NOMO-1 (cell line): ENCODE results near the gene CFI.

Experiments
- DNase-seq, 2 experiments: peaks; one replicate each; lab custom pipeline; 2025; ENCODE audit not compliant: unreplicated experiment in 2 of 2; lab: John Stamatoyannopoulos, UW

CFI gene

GRCh38 chr4:109801895-109802319 is at the start of gene CFI:
CFI (minus strand) TSS chr4:109801999; CDS start chr4:109801971, 28 bp downstream.
- no peak for DNase-seq

DNA sequence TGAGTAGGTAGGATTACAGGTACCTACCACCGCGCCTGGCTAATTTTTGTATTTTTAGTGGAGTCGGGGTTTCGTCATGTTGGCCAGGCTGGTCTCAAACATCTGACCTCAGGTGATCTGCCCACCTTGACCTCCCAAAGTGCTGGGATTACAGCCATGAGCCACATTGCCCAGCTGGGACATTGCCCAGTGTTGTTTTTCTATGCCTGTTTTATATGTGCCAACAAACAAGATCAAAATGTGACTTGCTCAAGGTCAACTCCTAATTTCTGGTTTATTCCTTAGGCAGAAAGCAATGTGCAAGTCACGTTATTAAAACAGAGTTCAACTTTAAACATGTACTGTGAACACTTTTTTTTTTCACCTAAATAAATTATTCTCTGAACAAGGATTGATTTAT is 48.8 kb upstream of the CFI start:
- DNase-seq = no peak

DNA sequence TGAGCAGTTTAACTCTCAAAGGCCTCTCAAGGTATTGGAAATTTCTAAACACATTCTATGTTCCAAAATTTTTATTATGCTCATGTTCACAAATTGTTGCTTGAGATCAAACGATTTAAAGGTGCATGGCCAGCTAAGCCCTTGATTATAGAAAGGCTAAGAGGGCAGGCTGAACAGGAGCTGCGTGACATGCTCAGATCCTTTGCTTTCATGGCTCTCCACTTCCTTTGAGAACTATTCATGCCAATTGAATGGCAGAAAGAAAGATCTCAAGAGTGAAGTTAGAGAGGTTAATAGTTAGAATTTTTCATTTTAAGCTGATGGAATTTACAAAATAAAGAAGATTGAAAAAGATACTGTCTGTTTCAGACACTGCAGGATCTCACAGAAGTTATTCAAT is 46.7 kb upstream of the CFI start:
- DNase-seq = no peak

DNA sequence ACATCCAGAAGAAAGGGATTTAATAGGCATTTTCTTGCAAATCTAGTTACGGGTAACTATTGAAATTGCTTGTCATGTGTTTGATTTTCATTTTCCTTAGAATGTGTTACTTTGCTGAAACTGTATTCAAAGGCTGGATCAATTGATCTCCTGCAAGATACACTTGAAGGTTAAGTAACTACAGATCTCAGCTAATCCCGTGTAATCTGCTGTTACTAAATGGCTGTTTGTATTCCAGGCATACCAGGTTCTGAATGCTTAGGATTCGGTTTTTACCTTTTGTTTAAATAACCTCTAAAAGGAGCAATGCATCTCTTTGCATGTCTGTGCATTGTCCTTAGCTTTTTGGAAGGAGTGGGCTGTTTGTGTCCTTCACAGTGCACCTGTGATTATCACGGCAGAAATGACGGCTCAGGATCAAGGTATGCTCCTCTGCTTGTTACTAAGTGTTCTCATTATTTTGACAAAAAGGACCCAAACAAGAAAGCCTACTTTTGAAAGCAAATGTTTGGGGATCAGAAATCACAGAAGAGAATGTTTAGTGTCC is 46.2 kb upstream of the CFI start, which contains the start of gene LRIT3:
TSS of gene LRIT3 (plus strand) at position 212 of the 547 bp plus-strand sequence. CDS start at position 307, 95 bp downstream.
- no peak for DNase-seq

GRCh38 chr4:109846395-109847098 is 44.7 kb upstream of the CFI start:
- no peak for DNase-seq

GRCh38 chr4:109836985-109837384 is 35.2 kb upstream of the CFI start:
- DNase-seq = no peak

GRCh38 chr4:109833756-109834155 is 32.0 kb upstream of the CFI start:
- no peak for DNase-seq

- DNase-seq = no peak
Observed at GRCh38 chr4:109827672-109828071, 25.9 kb upstream of the CFI start, which contains the start of gene RRH. RRH (plus strand) TSS chr4:109827972; CDS start chr4:109828028, 56 bp downstream.

DNA sequence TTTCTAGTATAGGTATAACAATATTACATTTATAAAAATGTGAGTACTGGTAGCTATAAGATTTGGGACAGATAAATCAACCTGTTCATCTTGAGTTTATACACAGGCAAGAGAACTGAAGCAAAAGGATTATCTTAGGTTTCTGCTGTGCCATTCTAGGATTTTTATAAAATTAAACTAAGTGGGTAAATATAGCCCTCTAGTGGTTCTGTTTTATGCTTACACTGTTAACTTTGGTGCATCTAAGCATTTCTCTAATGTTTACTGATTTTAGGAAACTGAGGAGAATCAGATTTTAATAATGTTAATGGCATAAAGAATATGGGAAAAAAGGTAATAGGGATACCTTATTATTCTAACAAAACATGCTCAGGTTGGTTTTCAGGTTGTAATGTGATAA is 24.9 kb upstream of the CFI start:
- DNase-seq = peak; percentile 5 to 41

GRCh38 chr4:109821185-109821584 is 19.4 kb upstream of the CFI start:
- no peak for DNase-seq

DNA sequence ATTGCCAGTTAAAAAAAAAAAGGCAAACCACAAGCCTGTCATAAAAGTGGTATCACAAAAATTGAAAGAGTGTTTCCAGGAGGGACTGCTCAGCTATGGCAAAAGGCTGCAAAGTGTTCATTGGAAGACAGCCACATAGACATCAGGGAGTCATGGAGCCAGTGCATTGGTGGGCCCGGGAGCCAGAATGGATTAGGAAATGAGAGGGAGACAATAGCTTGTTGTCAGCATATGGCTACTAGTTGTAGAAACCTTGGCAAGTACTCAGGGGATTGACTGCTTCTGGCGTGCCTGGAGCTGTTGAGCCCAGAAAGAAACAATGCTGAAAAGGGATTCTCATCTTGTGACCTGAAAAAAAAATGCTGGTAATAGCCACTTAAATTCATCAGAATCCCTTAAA is 18.8 kb upstream of the CFI start:
- no peak for DNase-seq

GRCh38 chr4:109818268-109818667 is 16.5 kb upstream of the CFI start:
- no peak for DNase-seq

- no peak for DNase-seq
Observed at GRCh38 chr4:109816894-109817293, 15.1 kb upstream of the CFI start.

GRCh38 chr4:109816082-109816442 is 14.3 kb upstream of the CFI start:
- DNase-seq = no peak

GRCh38 chr4:109815151-109816081 is 13.6 kb upstream of the CFI start, which contains the start of gene GAR1:
GAR1 (plus strand) TSS chr4:109815762; CDS start chr4:109816165, 403 bp downstream.
- peak; percentile 93 to 96 for DNase-seq

DNA sequence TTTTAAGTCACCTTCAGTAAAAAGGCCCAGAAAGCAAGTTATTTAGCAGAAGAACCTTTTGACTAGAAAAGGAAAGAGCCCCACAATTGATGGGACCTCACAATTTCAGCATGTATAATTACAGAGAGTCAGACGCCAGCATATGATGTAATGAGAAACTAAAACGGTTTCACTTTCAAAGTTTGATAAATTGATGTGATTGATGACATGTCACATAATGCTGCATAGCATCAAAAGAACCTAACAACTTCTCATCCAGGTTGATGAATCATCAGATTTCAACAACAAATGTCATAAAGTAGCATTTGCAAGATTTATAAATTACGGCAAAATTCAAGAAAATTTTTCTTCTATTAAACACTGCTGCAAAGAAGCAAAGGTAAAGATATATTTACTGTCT is 9.9 kb upstream of the CFI start:
- DNase-seq = peak in 1 of 2 experiments; percentile 46

DNA sequence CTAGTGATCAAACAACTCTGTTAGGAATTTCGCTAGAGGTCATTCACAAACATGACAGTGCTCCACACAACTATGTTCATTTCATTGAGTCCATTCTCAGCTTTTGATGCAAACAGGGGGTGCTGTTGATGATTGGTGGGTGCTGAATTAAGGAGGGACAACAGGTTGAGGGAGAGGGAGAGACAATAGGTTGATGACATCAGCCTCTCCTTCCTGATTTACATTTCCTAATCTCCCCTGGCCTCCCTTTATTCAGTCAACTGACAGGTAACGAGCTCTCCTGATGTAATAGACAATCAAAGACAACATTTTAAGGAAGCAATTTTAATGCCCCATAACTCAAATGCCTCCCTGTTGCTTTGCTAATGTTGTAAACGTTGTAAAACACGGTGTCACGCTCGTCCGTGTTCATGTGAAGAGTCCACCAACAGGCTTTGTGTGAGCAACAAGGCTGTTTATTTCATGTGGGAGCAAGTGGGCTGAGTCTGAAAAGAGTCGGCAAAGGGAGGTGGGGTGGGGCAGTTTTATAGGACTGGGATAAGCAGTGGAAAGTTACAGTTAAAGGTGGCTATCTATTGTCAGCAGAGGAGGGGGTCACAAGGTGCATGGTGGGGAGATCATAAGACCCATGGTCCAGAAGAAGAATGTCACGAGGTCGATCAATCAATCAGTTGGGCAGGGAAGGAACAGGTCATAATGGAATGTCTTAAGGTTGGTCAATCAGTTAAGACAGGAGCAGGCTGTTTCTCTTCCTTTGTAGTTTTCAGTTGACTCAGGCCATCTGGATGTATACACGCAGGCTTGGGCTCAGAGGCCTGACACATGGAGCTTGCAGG is 9.0 kb upstream of the CFI start:
- peak in 1 of 2 experiments; percentile 15 for DNase-seq

DNA sequence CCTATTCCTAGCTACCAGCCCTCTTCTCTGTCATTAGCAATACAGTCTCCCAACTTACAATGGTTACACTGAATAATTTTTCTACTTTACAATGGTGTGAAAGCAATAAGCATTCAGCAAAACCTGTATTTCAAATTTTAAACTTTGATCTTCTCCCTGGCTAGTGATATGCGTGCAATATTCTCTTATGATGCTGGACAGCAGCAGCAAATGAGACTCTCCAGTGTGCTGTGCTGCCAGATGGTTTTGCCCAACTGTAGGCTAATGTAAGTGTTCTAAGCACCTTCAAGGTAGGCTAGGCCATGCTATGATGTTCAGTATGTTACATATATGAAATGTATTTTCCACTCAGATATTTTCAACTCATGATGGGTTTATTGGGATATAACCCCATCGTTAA is 7.9 kb upstream of the CFI start:
- DNase-seq = no peak

DNA sequence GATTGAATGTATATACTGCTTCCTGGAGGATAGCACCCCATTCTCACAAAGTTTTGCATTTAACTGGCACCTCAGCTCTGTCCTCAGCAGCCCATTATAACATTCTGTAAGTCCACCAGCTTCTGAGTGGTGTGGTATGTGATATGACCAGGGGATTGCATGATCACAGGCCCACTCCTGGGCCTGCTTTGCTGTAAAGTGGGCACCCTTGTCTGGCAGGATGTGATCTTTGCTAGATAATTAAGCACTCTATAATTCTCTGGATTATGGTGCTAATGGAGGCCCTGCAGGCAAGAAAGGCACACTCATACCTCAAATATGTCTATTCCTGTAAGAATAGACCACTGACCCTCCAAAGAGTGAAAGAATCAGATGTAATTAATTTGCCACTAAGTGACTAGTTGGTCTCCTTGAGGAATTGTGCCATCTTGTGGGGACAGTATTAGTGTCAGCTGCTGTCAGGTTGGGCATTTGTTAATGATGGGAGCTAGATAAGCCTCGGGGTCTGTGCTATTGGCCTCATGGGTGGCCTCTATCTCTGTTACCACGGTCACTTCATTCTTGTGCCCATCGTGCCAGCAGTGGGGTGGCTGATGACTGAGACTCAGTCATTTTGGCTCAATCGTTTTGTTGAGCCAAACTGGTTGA is 2.2 kb upstream of the CFI start:
- peak in 1 of 2 experiments; percentile 13 for DNase-seq
